HG03460 (cell line): ENCODE data around the gene SPECC1.
"Not testable (repeated sequence)": the region's sequence is repeated elsewhere in the genome, so short reads cannot be mapped to it uniquely, and the experiment has no call there.

Source experiments
- ATAC-seq: cut with Tn5 transposase; IDR thresholded peaks from one replicate; pipeline ENCODE4 v1.9.1; 2021; ENCODE audit not compliant: unreplicated experiment

SPECC1 gene

GRCh38 chr17:20203761-20204263 lies 194.7 kb downstream of the SPECC1 start:
- ATAC-seq, result no peak

- no peak for ATAC-seq
Measured at GRCh38 chr17:20205609-20206008, 196.4 kb downstream of the SPECC1 start.

DNA sequence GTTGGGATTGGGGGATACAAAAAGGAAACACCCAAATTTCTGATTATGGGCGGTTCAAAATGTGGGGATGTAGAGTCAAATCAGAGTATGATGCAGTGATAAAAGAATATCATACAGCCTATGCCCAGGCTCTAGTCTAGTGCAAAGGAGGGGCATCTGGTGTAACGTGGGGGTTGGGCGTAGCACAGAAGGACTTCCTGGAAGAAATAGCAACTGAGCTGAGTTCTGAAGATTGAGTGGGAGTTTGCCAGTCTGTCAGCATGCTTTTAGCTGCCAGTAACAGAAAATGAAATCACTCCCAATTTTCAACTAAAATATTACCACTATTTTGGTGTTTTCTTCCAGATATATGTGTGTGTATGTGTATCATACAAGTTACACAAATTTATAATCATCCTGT lies 196.9 kb downstream of the SPECC1 start:
- no peak for ATAC-seq

GRCh38 chr17:20206591-20206990 lies 197.4 kb downstream of the SPECC1 start:
- ATAC-seq, result no peak

- ATAC-seq, result no peak
Measured at GRCh38 chr17:20207262-20207985, 198.3 kb downstream of the SPECC1 start.

DNA sequence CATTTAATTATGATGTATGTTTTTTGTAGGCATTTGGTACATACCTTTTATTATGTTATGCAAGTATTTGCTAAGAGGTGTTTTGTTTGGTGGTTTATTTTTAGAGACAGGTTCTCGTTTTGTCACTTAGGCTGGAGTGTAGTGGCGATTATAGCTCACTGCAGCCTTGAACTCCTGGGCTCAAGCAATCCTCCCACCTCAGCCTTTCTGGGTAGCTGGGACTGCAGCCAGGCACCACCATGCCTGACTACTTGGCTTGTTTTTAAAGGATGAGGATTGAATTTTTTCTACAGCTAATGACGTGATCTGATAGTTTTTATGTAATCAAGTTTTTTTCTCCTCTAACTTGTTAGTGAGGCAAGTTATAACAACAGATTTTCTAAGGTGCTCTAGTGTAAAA lies 199.6 kb downstream of the SPECC1 start:
- ATAC-seq, result no peak

DNA sequence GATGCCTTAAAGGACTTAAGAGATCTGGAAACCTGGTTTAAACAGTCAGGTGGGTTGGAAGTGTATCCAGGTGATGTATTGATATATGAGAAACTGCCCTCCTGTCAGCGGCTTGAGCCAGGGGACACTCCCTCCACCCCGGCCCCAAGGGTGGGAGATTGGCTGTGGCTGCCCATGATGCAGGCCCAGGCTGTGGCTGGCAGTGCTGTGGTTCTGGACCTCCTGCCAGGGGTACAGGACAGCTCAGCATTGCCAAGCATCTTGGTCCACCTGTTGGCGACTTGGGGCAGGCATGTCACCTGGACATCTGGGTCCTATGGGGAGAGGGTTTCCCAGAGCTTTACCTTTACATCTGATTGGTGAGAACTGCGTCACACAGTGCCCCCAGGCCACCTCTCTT lies 201.0 kb downstream of the SPECC1 start:
- ATAC-seq, result no peak

- no peak for ATAC-seq
Measured at GRCh38 chr17:20210614-20211013, 201.5 kb downstream of the SPECC1 start.

- ATAC-seq, result no peak
Measured at GRCh38 chr17:20211246-20211645, 202.1 kb downstream of the SPECC1 start.

DNA sequence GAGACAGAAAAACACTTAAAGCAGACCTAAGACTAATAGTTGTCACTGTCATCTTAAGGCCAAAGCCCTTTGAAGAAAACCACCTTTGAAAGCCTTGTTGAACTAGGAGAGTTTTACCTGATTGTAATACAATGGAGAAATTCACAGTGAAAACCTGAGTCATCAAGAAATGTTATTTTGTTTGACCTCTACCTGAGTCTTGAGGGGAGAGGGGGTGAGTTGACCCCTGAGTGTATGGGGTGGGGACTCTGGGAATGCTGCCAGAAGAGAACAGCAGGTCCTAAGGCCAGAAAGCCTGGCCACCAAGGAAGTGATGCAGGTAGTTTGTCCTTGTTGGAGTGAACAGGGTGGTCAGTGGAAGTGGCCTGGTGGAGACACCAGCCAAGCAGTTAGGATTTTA lies 204.3 kb downstream of the SPECC1 start:
- ATAC-seq, result no peak

- ATAC-seq, result no peak
Measured at GRCh38 chr17:20214794-20215193, 205.6 kb downstream of the SPECC1 start.

DNA sequence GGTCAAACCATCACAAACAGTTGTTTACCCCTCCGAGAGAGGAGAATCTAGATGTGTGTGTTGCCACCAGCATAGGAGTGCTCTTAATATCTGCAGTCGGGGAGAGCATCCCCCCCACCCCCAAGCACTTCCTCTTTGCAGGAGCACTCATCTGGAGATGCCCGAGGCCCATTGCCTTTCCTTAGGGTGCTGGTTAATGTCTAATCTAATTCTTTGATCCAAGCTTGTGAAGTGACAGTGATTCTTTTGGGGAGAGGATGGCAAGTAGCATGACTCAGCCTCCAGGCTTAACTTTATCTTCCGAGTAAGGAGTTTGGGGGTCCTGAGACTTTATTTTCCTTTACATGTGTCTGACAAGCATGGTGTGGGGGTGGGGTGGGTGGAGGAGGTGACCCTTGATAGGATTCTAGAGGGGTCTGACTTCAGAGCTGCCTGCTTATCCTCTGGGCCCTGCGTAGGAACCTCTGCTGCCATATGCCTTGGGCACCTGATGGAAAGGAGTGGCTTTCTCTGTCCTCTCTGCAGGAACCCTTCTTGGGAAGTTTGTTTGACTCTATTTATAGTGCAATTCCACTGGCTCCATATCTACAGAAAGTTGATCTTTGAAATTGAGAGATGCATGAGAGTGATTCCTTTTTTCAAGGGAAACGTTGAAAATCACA lies 207.1 kb downstream of the SPECC1 start:
- ATAC-seq, result no peak

GRCh38 chr17:20216853-20217252 lies 207.7 kb downstream of the SPECC1 start:
- no peak for ATAC-seq

GRCh38 chr17:20217677-20218076 lies 208.5 kb downstream of the SPECC1 start:
- no peak for ATAC-seq

DNA sequence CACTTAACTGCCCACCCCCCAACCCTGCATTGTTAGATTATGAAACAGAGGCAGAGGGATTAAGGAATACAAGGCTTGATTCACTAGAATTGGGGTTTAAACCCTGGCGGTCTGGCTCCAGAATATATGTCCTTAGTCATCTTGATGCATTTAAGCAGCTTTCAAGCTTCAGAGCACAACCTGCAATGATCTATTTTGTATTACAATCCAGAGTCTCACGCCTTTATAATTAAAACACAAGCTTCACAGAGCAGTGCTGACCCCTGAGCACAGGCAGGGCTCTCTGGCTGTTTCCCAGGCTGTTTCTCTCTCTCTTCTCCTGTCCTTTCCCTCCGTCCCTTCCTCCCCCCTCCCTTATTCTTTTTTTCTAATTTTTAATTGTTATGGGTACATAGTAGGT lies 209.1 kb downstream of the SPECC1 start:
- ATAC-seq, result no peak

DNA sequence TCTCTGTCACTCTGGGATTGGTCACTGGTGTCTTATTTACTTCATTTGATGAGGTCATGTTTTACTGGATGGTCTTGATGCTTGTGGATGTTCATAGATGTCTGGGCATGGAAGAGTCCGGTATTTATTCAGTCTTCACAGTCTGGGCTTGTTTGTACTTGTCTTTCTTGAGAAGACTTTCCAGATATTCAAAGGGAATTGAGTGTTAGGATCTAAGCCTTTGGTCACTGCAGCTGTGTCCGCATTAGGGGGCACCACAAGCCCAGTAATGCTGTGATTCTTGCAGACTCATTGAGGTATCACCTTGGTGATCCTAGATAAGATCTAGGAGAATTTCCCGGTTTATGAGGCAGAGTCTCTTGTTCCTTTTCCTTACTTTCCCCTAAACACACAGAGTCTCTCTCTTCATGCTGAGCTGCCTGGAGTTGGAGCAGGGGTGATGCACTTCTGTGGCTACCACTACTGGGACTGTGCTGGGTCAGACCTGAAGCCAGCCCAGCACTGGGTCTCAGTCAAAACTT lies 214.7 kb downstream of the SPECC1 start:
- no peak for ATAC-seq

DNA sequence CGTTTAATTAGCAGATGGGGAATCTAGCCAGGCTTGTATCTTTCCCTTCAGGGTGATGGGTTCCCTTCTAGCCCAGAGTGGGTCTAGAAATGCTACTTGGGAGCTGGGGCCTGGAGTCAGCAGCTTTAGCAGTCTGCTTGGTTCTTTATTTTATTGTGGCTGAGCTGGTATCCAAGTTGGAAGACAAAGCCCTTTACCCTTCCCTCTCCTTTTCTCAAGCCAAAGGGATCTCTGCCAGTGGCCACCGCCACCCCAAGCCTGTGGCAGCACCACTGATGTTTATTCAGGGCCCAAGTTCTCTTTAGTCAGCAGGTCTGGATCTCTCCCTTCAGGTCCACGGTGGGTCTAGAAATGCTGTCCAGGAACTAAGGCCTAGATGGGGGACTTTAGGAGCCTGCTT lies 215.2 kb downstream of the SPECC1 start:
- ATAC-seq, result no peak

DNA sequence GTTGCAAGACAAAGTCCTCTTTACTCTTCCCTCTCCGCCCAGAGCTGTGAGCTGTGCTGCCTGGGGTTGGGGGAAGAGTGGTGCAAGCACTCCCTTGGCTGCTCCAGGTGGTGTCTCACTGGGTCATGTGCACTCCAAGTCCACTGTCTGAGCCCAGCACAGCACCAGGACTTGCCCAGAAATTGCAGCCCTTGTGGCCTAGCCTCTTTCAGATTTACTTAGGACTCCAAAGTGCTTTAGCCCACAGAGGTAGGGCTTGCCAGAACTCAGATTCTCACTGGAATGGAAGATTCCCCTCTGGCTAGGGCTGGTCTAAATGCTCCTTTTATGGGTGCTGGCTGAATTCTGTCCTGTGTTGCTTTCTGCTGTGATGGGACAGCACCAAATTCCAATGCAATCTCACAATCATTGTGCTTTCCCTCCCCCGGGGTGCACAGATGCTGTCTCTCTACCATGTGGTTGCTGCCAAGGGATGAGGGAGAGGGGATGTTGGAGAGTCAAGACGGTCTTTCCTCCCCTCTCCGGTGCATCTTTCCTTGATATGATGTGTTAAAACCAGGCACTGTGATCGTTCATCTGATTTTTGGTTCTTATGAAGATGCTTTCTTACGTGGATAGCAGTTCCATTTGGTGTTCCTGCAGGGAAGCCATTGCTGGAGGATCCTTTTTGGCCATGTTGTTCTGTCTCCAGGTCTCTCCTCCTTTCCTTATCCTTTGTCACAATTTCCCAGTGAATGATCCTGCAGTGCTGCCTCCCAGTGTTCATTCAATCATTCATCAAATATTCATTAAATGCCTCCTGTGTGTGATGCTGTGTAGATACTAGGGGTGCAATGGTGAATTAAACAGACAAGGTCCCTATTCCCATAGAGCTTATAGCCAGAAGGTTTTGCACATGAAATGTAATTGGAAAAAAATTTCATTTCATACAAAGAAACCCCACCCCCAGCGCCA lies 216.3 kb downstream of the SPECC1 start:
- no peak for ATAC-seq

- ATAC-seq, result no peak
Measured at GRCh38 chr17:20226814-20227482, 217.8 kb downstream of the SPECC1 start.

DNA sequence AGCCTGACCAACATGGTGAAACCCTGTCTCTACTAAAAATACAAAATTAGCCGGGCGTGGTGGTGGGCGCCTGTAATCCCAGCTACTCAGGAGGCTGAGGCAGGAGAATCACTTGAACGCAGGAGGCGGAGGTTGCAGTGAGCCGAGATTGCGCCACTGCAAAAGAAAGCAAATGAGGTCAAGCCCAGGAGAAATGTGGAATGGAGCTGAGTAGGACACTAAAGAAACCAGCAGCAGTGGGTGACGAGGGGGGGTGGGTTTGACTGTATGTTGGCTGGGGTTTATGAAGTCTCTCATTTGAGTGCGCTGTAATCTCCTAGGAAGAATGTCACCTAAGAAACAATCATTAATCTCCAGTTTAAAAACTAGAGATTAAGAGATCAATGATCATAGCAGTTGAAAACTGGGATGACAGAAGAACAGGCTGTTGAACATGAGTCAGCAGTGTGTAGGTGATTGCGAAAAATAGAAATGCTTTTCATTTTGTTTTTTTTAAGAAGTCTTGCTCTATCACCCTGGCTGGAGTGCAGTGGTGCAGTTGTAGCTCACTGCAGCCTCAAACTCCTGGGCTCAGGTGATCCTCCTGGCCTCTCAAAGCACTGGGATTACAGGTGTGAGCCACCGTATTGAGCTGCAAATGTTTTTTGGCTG lies 218.7 kb downstream of the SPECC1 start:
- ATAC-seq, result not testable (repeated sequence)
